ENCODE data around the gene SORCS2.

- TF ChIP-seq GATA2 (IDR thresholded peaks at IDR 0.05; ENCODE audit: low read depth, low read length) (no peak), GATA3 (IDR thresholded peaks at IDR 0.05; ENCODE audit: low read depth, low read length) (no peak)
These were observed 167.2 kb downstream of the SORCS2 start for GRCh38 chr4:7359400-7360062.

Data from SH-SY5Y (cell line).